HG02763 (cell line): ENCODE results near the gene NAPA.

ENCODE experiments used
- ATAC-seq: cut with Tn5 transposase; IDR thresholded peaks from one replicate; pipeline ENCODE4 v1.9.1; 2021; ENCODE audit warnings: mild to moderate bottlenecking, moderate library complexity; ENCODE audit not compliant: unreplicated experiment

NAPA gene

GRCh38 chr19:47523473-47523872, 8.6 kb upstream of the NAPA start:
- ATAC-seq: no peak

DNA sequence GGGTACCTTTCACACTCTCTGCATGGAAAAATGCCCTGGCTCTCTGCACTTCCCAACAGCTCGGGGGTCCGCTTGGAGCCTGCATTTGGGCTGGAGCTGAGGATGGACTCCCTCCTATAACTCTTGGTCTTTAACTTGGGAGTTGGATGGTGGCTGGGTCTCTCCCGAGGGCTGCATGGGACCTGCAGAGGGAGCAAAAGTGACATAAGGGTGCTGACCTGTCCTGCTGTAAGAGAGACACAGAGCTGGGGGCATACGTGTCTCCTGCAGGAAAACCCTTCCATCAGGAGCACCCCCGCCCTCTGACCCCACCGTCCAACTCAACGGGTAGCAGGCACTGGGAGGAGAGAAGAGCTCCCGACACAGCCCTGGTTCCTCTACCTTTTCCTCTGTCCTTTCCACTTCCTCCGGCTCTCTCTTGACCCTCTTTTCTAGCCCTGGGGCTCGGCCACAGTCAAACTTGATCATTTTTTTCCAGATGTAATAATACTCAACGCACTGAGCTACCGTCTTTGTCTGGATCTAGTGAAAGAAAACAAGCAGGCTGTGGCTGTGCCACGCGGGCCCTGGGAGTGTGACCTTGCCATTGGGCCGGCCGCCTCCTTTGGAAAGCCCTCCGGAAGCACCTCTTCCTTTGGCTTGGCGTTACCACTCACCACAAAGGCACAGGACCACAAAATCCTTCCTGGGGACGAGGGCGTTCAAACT, 6.8 kb upstream of the NAPA start:
- no peak for ATAC-seq

GRCh38 chr19:47520839-47521238, 6.0 kb upstream of the NAPA start:
- no peak for ATAC-seq

DNA sequence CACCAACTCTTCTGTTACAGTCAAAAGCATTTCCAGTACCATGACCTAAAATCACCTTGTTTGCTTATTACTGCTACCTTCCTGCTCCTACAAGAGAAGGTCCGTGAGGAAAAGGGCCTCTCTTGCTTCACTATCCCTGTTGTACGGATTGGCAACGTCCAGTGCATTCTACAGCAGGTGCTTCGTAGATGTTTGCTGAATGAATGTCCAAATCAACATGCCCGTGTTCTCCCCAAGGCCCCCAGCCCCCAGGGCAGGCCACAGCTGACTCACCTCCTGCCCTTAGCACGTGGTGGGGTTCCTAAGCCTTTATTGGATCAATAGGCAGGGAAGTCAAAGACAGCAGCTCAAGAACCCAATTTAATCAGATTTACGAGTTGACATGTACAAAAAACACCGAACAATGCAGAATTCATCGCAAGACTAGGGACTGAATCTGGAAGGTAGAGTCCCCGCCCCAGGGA, 5.5 kb upstream of the NAPA start:
- ATAC-seq: no peak

GRCh38 chr19:47518854-47519253, 4.0 kb upstream of the NAPA start:
- no peak for ATAC-seq

DNA sequence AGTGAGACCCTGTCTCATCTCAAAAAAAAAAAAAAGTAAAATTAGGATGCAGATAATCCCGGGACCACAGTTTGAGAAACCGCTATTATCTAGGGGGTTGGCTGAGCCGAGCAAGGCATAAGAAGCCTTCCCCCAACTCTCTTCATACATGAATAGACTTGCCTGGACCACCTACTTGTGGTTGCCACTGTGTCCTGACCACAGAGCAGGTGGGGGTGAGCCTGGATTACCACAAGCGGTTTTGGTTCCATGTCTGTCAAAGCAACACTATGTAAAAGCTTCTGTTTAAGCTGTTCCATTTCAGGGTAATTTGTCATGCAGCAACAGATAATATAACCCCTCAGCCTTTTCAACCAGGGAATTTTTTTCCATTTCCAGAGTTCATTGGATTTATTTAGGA, 3.3 kb upstream of the NAPA start:
- peak; percentile 25 for ATAC-seq

DNA sequence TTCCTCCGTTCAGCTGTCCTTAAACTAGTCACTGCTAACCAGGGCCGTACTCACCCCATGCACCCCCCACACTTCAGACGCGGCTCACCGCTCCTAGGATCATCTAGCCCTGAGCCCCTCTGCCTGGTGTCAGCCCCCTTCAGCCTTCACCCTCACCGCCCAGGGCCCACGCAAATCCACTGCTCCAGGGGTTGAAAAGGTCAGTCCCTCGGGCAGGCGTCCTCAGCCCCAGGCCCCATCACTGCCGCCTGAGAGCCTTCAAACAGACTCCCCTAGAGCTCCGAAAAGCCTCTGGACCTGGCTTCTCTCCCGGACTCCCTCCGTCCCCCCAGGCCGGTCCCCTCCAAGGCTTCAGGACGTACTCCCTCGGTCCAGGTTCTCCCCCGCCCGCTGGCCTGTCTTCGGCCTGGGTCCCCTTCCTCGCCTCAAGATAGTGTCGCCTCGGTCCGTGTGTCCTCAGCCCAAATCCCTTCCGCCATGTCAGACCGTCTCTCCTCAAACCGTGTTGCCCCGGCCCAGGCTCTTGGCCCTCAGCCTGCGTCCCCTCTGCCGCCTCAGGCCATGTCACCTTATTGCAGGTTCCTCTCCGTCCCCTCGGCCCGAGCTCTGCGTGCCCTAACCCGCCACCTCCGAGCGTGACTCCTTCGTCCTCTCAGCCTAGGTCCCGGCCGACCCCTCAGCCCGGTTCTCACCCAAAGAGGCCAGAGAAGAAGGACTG, 553 bp downstream of the NAPA start:
- peak; percentile 1 for ATAC-seq

DNA sequence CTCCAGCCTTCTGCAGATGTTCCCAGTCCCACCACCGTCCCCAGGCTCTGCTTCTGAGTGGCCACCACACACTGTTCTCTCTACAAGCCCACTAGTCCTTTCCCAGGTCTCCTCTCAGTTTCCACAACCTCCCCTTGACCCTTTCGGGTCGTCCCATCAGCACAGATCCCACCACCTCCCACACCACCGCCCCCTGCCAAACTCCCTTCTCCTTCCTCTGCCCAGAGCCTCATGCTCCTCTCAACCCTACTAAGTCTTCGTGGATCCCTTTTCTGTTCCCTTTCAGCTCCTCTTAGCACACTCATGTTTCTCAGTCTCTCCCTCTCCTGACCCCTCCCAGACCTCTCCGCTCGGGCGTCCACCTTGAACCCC, 1.9 kb downstream of the NAPA start:
- ATAC-seq: no peak

DNA sequence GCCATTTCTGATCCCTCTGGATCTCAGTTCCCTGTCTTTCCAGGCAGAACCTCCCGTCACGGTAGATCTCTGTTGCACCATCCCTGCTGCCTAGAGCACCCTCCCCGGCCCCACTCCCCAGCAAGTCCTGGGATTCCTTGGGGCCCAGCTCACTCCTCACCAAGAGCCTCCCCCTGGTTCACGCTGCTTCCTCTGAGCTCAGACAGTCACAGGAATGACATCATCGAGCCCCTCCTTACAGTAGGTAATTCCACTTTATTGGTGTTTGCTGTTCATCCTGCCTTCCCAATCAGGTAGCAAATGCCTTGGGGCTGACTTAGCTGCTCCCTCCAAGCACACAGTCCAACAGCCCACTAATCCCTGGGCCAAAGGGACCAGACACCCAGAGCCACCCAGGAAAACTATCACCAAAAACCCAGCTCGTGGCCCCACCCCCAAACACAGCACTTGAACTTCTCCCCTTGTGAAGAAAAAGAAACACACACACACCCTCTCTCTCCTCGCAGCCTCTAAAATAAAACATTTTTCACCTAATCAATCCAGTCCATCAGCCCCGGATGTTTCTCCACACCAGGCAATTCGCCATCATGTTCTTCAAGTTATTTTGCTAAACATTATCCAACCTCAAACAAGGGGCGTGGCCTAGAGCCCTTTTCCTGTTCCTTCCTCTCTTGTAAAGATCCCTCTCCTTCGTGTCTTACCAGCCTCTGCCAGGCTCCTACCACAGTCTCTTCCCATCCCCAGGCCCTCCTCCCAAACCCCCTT, 2.5 kb downstream of the NAPA start:
- ATAC-seq: no peak

GRCh38 chr19:47511681-47512080, 3.2 kb downstream of the NAPA start:
- ATAC-seq: no peak

- ATAC-seq: no peak
Measured at GRCh38 chr19:47511128-47511517, 3.7 kb downstream of the NAPA start.

- no peak for ATAC-seq
Measured at GRCh38 chr19:47510516-47511127, 4.2 kb downstream of the NAPA start.

GRCh38 chr19:47509973-47510372, 4.9 kb downstream of the NAPA start:
- no peak for ATAC-seq

- no peak for ATAC-seq
Measured at GRCh38 chr19:47509170-47509847, 5.6 kb downstream of the NAPA start.

- no peak for ATAC-seq
Measured at GRCh38 chr19:47508721-47509120, 6.1 kb downstream of the NAPA start.

GRCh38 chr19:47507924-47508553, 6.8 kb downstream of the NAPA start:
- no peak for ATAC-seq

GRCh38 chr19:47507012-47507411, 7.9 kb downstream of the NAPA start:
- no peak for ATAC-seq

DNA sequence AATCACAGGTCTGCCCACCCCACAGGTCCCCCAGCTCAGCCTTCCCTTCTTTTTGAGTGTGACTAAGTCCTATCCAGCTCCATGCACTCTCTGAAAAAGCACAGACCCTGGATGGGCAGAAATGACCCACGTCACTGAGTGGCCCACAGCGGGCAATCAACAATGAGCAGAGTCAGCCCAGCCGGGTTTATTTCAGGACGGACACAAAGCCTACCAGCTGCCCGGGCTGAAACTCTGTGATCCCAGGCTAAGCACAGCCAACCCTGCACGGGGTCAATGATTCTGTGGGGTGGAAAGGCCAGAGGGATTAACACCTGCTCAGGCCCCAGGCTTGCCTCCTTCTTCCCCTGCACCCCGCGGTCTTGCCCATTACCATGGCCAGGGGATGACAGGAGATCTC, 8.4 kb downstream of the NAPA start:
- ATAC-seq: no peak

- no peak for ATAC-seq
Measured at GRCh38 chr19:47505506-47505905, 9.4 kb downstream of the NAPA start.

DNA sequence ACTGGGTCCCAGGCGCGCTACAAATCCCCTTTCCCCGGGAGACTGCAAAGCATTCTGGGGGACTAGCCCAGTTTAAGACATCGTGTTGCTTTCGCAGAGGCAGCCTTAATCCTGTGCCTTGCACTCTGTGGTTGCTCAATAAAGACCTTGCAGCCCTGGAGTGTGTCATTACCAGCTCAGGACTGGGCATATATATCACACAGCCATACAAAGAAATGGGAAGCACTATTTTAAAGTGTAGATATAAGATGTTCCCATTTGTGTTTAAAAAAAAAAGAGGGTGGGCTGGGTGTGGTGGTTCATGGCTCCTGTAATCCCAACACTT, 11.1 kb downstream of the NAPA start:
- no peak for ATAC-seq
